ENCODE results near the gene RSPH10B. TPM values are rescaled to one million over a fixed set of nuclear protein-coding genes. Genes with fewer than 3 reads are reported as not detected.
"Not testable (repeated sequence)": the region's sequence is repeated elsewhere in the genome, so short reads cannot be mapped to it uniquely, and the experiment has no call there.

The RSPH10B gene
- total RNA-seq, 1 donor from 2014 or later, result 0.64 TPM

DNA sequence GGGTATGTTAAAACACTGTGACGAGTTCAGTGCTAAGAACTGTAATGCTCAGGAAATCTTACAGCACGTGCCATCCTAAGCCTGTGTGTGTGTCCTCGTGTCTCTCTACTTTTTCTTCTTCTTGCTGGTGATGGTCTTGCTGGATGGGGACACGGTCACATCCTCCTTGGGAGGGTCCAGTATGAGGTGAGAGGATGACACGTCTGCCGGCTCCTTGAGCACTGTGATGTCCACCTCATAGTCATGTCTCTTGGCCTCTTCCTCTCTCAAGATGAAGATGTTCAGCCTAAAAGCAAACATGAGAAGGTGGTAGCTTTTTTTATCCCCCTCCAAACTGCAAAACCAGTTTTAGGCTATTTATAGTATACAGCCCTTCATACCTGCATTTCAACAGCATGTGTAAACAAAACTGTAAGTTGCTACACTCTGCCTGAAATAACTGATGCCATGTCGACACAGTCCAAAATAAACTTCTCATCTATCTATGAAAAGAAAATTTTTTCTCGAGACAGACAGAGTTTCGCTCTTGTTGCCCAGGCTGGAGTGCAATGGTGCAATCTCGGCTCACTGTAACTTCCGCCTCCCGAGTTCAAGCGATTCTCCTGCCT is 44.1 kb downstream of the RSPH10B start:
- DNase-seq (ENCODE audit: low read depth in 2 of 2), result not testable (repeated sequence)

DNA sequence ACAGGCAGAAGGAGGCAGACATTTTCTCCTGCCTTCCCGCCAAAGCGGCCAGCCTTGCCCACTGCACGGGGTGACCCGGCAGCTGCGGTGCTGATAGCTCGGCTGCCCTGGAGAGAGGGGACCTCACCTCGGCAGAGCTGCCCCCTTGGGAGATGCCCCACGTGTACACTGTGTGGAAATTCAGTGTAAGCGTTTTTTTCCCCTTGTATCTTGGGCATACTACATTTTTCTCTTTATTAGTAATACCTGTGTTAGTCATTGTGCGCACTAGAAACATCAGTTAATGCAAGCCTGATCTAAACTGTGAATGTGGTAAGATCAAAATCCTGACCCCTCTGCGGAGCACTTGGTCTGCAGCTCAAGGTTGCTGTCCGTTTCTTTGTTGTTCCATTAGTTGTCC is 45.9 kb downstream of the RSPH10B start:
- not testable (repeated sequence) for DNase-seq (ENCODE audit: low read depth in 2 of 2)

DNA sequence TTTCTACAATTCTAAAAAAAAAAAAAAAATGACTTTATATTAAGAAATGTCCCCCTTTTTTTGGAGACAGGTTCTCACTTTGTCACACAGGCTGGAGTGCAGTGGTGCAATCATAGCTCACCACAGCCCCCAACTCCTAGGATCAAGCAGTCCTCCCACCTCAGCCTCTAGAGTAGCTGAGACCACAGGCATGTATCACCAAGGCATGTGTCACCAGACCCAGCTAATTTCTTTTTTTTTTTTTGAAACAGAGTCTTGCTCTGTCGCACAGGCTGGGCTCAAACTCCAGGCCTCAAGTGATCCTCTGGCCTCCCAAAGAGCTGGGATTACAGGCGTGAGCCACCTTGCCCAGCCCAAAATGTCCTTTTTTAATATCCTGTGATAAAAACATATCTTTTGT is 46.3 kb downstream of the RSPH10B start:
- DNase-seq (ENCODE audit: low read depth in 2 of 2), result not testable (repeated sequence)

DNA sequence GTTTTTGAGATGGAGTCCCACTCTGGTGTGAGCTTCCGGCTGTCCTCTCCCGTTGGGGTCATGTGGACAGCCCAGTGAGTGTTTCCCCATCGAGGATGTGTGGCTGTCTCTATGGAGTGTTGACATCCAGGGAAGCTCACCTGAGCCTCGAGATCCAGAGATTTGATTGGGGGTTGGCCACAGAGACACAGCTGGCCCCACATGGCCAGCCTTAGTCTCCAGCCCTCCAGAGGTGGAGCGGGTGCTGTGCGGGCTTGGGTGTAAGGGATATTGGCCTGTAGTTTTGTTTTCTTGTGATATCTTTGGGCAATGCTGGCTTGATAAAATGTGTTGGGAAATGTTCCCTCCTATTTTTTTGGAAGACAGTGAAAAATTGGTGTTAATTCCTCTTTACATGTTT is 54.0 kb downstream of the RSPH10B start:
- DNase-seq (ENCODE audit: low read depth in 2 of 2), result not testable (repeated sequence)

DNA sequence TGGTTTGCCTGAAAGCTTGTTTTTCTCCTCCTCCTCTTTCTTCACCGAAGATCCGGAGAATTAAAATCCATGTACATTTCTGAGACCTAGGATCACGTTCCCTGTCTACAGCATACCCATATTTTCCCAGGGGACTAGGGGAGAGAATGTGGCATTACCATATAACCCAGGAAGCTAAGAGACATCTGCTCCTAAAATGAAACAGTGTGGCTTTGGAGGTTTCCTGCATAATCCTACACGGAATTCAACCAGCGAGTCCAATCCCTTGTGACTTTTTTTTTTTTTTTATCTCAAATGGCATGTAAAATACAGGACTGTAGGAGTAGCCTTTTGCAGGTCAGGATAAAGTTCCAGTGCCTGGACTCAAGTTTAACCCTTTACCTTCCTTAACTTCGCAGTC is 61.7 kb downstream of the RSPH10B start:
- DNase-seq (ENCODE audit: low read depth in 2 of 2), result not testable (repeated sequence)

DNA sequence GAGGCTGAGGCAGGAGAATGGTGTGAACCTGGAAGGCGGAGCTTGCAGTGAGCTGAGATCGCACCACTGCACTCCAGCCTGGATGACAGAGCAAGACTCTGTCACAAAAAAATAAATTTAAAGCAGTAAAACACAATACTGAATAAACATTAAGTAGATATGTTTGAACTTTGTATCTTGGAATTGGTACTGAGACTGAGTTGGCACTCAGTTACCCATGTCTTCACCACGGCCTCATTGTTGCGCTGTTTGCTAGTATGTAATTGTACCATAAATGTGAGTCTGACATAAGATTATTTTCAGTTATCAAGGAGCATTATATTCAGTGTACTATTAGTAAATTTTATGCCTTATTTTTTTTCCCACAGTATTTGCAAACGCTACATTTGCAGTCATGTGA is 65.8 kb downstream of the RSPH10B start:
- DNase-seq (ENCODE audit: low read depth in 2 of 2), result not testable (repeated sequence)

DNA sequence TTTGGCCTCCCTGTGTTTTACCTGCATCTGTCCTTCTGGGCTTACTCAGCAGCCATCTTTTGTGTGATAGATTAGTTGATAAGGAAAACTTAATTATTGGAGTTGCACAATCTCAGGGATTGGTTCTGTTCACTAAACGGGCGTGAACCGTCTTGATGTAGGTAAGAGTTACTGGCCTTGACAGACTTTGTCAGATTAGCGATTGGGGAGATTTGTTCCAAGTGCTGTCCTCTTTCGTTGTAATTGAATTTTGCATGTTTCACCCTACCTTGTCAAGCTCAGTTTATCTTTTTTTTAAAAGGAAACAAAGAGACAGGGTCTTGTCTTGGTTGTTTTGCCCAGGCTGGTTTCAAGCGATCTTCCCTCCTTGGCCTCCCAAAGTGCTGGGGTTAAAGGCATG is 67.5 kb downstream of the RSPH10B start:
- DNase-seq (ENCODE audit: low read depth in 2 of 2), result not testable (repeated sequence)

DNA sequence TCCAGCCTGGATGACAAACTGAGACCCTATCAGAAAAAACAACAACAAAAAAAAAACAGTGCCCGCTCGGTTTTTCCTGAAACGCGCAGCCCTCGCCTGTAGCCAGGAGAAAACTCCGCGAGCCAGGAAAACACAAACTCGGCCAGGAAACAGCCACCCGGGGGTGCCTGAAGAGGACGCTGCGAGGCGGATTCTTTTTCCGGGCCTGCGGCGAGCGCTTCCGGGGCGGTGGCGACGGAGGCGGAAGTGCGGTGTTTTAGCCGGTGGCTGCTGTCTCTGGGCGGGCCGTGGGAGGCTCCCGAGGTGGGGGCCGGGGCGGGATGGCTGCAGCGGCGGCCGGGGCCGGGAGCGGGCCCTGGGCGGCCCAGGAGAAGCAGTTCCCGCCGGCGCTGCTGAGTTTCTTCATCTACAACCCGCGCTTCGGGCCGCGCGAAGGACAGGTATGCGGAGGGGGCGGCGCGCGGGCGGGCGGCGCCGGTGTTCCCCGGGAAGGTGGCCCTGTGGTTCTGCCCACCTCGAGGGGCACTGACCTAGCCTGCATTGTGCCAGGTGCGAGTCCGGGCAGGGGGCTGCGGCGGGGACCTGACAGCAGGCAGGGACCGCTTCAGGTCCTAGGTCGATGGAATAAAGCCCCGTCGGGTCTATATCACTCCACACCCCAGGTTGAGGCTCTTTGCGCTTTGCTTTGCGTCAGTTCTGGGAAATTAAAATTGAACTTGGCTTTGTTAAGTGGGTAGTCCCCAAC is 71.8 kb downstream of the RSPH10B start, which contains the start of gene CCZ1:
Gene CCZ1 (plus strand): TSS at position 254 of the 745 bp plus-strand sequence. CDS start 67 bp downstream, at position 321.
- DNase-seq (ENCODE audit: low read depth in 2 of 2), result peak; percentile 4 to 69

DNA sequence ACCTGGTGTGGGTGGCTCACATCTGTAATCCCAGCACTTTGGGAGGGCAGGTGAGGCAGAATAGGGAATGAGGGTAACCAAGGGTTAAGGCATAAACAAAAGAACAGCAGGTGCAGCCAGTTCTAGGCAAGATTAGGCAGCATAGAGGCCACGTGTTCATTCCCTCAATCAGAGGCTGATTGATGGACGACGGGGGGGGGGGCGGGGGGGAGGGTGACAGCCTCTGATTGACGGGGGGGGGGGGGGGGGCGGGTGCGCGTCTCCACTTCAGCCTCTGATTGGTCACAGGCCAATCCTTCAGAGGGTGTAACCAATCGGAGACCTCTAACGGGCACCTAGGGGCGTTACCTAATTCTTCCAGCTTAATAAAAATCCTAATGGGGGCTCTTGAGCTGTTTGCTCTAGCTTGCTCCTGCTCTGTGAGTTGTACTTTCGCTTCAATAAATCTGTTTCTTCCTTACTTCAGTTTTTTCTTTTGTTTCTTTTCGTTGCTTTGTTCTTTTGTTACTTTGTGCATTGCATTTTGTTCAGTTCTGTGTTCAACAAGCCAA is 73.0 kb downstream of the RSPH10B start:
- not testable (repeated sequence) for DNase-seq (ENCODE audit: low read depth in 2 of 2)

DNA sequence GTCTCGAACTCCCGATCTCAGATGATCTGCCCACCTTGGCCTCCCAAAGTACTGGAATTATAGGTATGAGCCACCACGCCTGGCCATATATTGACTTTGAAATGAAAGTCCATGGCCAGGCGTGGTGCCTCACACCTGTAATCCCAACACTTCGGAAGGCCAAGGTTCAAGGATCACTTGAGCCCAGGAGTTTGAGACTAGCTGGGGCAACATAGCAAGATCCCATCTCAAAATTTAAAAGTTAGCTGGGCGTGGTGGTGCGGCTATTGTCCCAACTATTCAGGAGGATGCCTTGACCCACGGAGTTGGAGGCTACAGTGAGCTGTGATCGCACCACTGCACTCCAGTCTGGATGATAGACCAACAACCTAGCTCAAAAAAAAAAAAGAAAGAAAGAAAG is 78.0 kb downstream of the RSPH10B start:
- DNase-seq (ENCODE audit: low read depth in 2 of 2), result no peak

DNA sequence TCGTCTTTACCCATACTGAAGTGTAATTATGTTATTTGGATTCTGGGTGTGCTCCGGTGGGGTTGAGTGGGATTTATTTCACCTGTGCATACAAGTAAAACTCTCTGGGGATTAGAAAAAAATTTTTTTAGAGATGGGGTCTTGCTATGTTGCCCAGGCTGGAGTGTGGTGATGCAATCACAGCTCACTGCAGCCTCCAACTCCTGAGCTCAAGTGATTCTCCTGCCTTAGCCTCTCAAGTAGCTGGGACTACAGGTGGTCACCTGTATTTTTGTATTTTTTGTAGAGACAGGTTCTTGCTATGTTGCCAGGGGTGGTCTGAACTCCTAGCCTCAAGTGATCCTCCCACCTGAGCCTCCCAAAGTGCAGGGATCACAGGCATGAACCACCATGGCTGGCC is 80.2 kb downstream of the RSPH10B start:
- DNase-seq (ENCODE audit: low read depth in 2 of 2), result not testable (repeated sequence)

DNA sequence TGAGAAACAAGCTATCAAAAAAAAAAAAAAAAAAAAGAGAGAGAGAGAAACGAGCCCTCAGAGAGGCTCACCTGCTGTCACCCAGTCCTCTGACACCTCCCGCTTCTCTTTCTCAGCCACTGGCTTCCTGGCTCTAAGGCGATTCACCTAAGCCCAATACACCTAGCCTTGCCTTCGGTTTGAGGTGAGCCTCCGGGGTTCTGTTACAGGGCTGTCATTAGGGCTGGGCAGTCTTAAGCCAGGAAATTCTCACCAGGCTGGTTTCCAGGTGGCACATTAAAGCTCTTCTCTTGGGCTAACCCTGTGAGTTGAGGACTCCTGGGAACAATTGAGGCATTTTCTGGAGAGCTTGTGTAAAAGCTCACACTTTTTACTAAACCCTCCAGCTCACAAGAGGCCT is 82.5 kb downstream of the RSPH10B start:
- DNase-seq (ENCODE audit: low read depth in 2 of 2), result not testable (repeated sequence)

DNA sequence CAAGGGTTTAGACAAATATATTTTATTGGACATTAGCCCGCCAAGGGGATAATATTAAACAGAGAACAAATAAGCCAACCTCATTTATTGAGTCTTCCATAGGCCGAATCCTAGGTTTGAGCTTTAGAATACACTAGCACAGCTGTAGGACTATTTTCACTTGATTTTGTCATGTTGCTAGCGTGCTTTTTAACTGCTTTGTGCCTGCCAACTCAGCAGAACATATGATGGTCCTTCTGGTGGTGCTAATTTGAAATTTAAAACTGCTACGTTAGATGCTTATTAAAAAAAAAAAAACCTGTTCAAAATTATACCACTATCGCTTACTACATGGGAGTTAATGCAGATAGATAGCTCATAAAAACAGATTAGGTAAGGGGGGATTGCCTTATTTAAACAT is 86.1 kb downstream of the RSPH10B start:
- DNase-seq (ENCODE audit: low read depth in 2 of 2), result not testable (repeated sequence)

DNA sequence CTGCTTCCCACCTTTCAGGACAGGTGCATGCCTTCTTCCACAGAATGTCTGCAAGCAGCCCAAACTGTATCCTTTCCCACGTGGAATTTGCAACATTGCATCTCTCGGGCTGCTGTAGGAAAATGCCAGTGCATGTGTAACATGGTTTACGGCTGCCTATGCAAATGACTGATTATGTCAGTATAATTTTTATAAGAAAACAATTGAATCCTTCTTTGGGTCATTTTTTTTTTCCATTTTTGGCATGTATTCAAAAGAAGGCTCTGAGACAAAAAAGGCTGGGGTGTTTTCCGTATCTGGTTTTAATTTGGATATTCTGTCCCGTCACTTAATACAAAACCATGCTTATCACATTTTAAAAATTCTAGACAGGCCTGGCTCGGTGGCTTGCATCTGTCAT is 90.4 kb downstream of the RSPH10B start:
- not testable (repeated sequence) for DNase-seq (ENCODE audit: low read depth in 2 of 2)

DNA sequence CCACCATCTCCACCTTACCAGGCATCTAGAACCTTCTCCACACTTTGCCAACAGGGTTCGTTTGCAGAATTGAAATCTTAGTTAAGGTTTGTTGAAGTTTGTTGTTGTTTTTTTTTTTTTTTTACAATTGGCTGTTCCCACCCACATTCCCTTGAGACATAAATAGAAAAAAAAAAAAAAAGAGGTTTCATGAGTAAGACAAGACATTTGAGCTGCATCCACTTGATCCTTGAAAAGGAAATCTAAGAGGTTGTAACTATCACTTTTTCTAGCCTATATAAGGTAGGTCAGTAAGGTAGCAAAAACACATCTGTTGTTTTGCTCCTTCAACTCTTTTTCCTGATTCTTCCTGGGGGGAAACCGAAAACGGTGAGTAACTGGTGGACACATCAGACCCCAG is 90.9 kb downstream of the RSPH10B start:
- DNase-seq (ENCODE audit: low read depth in 2 of 2), result not testable (repeated sequence)

Other genes with a start within 250 kb of the RSPH10B start
- 20.9 and 31.6 TPM in 2 replicates for gene RNF216, start 189.0 kb downstream of the RSPH10B start, total RNA-seq
- gene OCM, start 89.9 kb downstream of the RSPH10B start, total RNA-seq, result not detected in 2 replicates
- gene CCZ1, start 72.0 kb downstream of the RSPH10B start, total RNA-seq, result 70.9 and 99.0 TPM in 2 replicates
- gene PMS2, start 38.4 kb upstream of the RSPH10B start, total RNA-seq, result 12.6 and 13.5 TPM in 2 replicates
- gene AIMP2, start 38.6 kb upstream of the RSPH10B start, total RNA-seq, result 43.9 and 47.5 TPM in 2 replicates
- under 0.01 and 0.25 TPM in 2 replicates for gene ANKRD61, start 60.7 kb upstream of the RSPH10B start, total RNA-seq
- gene EIF2AK1, start 88.5 kb upstream of the RSPH10B start, total RNA-seq, result 65.4 and 69.3 TPM in 2 replicates
- 2.3 and 3.9 TPM in 2 replicates for gene USP42, start 134.3 kb upstream of the RSPH10B start, total RNA-seq